ENCODE results near the gene SRRM4. TPM values are rescaled to one million over a fixed set of nuclear protein-coding genes. Genes with fewer than 3 reads are reported as not detected.

SRRM4 gene
- total RNA-seq, 1 experiment from 2014 or later: 0.02 TPM

- DNase-seq (ENCODE audit: low read depth, low spot score): no peak
- Histone ChIP-seq H3K4me2 (ENCODE audit: low read length) (no peak overlapping the region), H3K36me3 (ENCODE audit: control insufficient read depth in 1 of 2, insufficient read depth in 2 of 2, low read length in 2 of 2) (no peaks in the 10 kb centered on the region), H3K4me1 (ENCODE audit: control insufficient read depth in 1 of 2, insufficient read depth in 2 of 2, low read length in 2 of 2) (no peaks in the 10 kb centered on the region), H2AFZ (ENCODE audit: low read depth, low read length, poor library complexity, severe bottlenecking) (no peak overlapping the region), H4K20me1 (ENCODE audit: insufficient read depth) (no peaks in the 10 kb centered on the region), H3K27me3 (ENCODE audit: insufficient read depth, low read length) (peaks cover 28% of the 10 kb centered on the region; the same call in 1 of the 2 replicates), H3K9ac (ENCODE audit: low read length) (no peak overlapping the region), H3K9me2 (ENCODE audit: insufficient read depth) (no peaks in the 10 kb centered on the region), H3K79me2 (ENCODE audit: insufficient read depth, low read length) (no peaks in the 10 kb centered on the region), H3K4me3 (replicated peaks in 1 of 2; ENCODE audit: low read depth in 1 of 2, low read length in 2 of 2) (no peak overlapping the region), H3K9me3 (ENCODE audit: control insufficient read depth in 1 of 2, insufficient read depth in 1 of 2, low read depth in 1 of 2, low read length in 2 of 2) (no peaks in the 10 kb centered on the region), H3K27ac (ENCODE audit: low read depth, low read length) (no peak overlapping the region)
- BruUV-seq (replicated peaks): no TSS peak
- CTCF ChIA-PET: no interaction called here
- TF ChIP-seq CTCF (IDR thresholded peaks at IDR 0.05 in 2 of 3, conservative IDR thresholded peaks at IDR 0.05 in 1 of 3; ENCODE audit: borderline replicate concordance in 1 of 3, insufficient read depth in 1 of 3, low read depth in 2 of 3, low read length in 2 of 3): no peak
- TF ChIP-seq SIN3A (IDR thresholded peaks at IDR 0.05; ENCODE audit: low read depth): no peak
- no peak for TF ChIP-seq FOSL1 (IDR thresholded peaks at IDR 0.05; ENCODE audit: low read depth)
- no peak for TF ChIP-seq RAD21 (IDR thresholded peaks at IDR 0.05; ENCODE audit: low read depth)
- no peak for TF ChIP-seq EGR1 (IDR thresholded peaks at IDR 0.05; ENCODE audit: low read depth)
- TF ChIP-seq MAX (IDR thresholded peaks at IDR 0.05): no peak
- RAD21 ChIA-PET (ENCODE audit: low non-redundant PET in 1 of 2, low total read pairs in 2 of 2, uncharacterized antibody in 2 of 2, unreplicated experiment in 2 of 2): no interaction called here
- intact Hi-C loops (cut with micrococcal nuclease): no loop called here
- POLR2A ChIA-PET: no interaction called here
- ATAC-seq: no peak
Observed at GRCh38 chr12:118946256-118946655, 35.1 kb upstream of the SRRM4 start.

- no peak for ATAC-seq
- Histone ChIP-seq H3K27me3 (ENCODE audit: insufficient read depth, low read length) (peaks cover 22% of the 10 kb centered on the region), H2AFZ (ENCODE audit: low read depth, low read length, poor library complexity, severe bottlenecking) (no peak overlapping the region), H3K36me3 (ENCODE audit: control insufficient read depth in 1 of 2, insufficient read depth in 2 of 2, low read length in 2 of 2) (no peaks in the 10 kb centered on the region), H3K9me2 (ENCODE audit: insufficient read depth) (no peaks in the 10 kb centered on the region), H3K4me2 (ENCODE audit: low read length) (no peak overlapping the region), H3K9me3 (ENCODE audit: control insufficient read depth in 1 of 2, insufficient read depth in 1 of 2, low read depth in 1 of 2, low read length in 2 of 2) (no peaks in the 10 kb centered on the region), H3K4me1 (ENCODE audit: control insufficient read depth in 1 of 2, insufficient read depth in 2 of 2, low read length in 2 of 2) (no peaks in the 10 kb centered on the region), H3K9ac (ENCODE audit: low read length) (no peak overlapping the region), H3K27ac (ENCODE audit: low read depth, low read length) (no peak overlapping the region), H3K4me3 (replicated peaks in 1 of 2; ENCODE audit: low read depth in 1 of 2, low read length in 2 of 2) (no peak overlapping the region), H3K79me2 (ENCODE audit: insufficient read depth, low read length) (no peaks in the 10 kb centered on the region), H4K20me1 (ENCODE audit: insufficient read depth) (no peaks in the 10 kb centered on the region)
- DNase-seq (ENCODE audit: low read depth, low spot score): no peak
- RAD21 ChIA-PET (ENCODE audit: low non-redundant PET in 1 of 2, low total read pairs in 2 of 2, uncharacterized antibody in 2 of 2, unreplicated experiment in 2 of 2): no interaction called here
- CTCF ChIA-PET: no interaction called here
- intact Hi-C loops (cut with micrococcal nuclease): no loop called here
- TF ChIP-seq SIN3A (IDR thresholded peaks at IDR 0.05; ENCODE audit: low read depth) (no peak), ZFX (IDR thresholded peaks at IDR 0.05) (no peak), SRF (IDR thresholded peaks at IDR 0.05; ENCODE audit: low read depth) (no peak), TCF7L2 (IDR thresholded peaks at IDR 0.05; ENCODE audit: borderline replicate concordance, extremely low read depth, insufficient read depth, insufficient read length) (no peak), MAX (IDR thresholded peaks at IDR 0.05) (no peak), EZH2phosphoT487 (IDR thresholded peaks at IDR 0.05; ENCODE audit: borderline replicate concordance) (no peak), CBX3 (IDR thresholded peaks at IDR 0.05; ENCODE audit: low read depth) (no peak), SP1 (IDR thresholded peaks at IDR 0.05; ENCODE audit: low read depth) (no peak), FOSL1 (IDR thresholded peaks at IDR 0.05; ENCODE audit: low read depth) (no peak), CEBPB (IDR thresholded peaks at IDR 0.05; ENCODE audit: low read depth) (no peak), EZH2 (IDR thresholded peaks at IDR 0.05) (no peak), YY1 (IDR thresholded peaks at IDR 0.05; ENCODE audit: extremely low read depth, insufficient replicate concordance, low read depth, low read length) (no peak)
- POLR2A ChIA-PET: no interaction called here
- no TSS peak for BruUV-seq (replicated peaks)
Observed at GRCh38 chr12:118958520-118958919, 22.8 kb upstream of the SRRM4 start.

Data from HCT116 (cell line).